Stimulated activated CD8-positive, alpha-beta memory T cell treated with anti-CD3 and anti-CD28 coated beads, Interleukin-2, amount 100 ng/mL, for 1 hour (primary cell): ENCODE measurements around the gene MPC1.

Source experiments
- DNase-seq, 2 donors: peaks; one replicate each; pipeline ENCODE4 v3.0.0-alpha.2; 2020; ENCODE audit warnings: low read depth in 2 of 2

MPC1 gene

DNA sequence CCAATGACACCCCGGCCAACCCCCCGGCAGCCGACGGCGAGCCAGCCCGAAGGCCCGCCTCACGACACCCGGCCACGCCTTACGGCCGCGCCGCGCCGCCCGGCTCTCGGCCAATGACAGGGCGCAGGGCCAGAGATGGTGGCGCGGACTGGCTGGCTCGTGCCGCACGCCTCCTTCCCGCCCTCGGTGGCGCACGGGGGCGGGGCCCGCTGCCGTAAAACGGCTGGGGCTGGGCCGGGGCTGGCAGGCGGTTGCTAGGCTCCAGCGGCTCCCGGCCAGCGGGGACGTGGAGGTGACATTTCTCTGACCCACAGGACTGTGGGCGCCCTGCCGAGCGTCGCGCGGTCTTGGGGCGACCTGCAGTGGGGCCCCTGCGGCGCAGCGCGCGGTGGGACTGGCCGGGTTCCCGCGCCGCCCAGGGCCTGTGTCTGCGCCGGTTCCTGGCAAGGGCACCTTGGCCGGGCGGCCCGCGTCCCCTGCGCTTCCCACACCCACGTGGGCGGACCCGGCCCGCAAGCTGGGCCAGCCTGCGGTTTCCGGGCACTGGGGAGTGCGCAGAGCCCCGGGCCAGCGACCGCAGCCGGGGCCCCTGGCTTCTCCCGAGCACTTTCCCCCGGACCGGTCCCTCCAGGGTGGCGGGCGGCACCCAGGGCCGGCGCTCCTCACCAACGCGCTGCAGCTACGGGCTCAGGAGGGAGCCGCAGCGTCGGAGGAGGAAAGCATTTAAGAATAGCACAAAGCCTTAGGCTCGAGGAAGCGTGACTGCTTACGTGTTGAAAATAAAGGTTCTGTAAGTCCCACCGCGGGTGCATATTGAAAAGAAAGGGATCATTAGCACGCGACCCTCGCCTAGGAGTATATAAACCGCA, at the start of gene MPC1:
TSS of gene MPC1 (minus strand) at position 8 of the 869 bp plus-strand sequence. CDS start 64 bp downstream, outside the sequence.
- DNase-seq: peak; percentile 86 to 88

DNA sequence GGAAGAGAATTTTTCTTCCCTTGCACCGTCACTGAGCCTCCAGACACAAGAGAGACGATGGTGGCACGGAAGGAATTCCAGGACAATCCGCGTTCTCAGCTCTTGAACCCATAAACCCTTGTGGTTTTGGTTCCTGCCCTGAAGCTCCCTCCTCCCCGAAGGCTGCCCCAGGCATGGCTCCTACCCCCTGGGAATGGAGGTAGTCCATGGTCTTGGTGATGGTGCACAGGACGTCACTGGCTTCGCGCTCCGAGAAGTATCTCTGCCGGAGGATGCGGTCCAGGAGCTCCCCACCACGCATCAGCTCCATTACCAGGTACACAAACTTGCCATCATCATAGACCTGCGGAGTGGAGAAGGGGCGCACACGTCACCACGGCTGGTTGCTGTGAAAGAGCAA, 47.5 kb upstream of the MPC1 start:
- no peak for DNase-seq

DNA sequence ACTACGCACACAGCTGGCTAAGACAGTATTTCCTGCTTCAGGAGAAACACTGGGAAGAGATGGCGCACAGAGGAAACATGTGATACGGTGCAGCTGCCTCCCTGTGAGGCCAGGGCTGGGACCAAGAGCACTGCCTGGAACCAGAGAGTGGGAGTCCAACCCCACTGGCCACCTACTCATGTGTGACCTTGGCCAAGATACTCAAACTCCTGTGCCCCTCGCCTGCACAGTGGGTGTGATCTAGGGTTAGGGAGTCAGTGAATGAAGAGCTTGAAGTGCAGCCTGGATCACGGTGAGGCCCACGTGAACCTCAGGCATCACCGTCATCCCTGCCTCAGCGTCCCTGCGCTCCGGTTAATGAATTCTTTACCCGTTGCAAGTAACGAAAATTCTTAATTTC, 41.7 kb upstream of the MPC1 start:
- no peak for DNase-seq

DNA sequence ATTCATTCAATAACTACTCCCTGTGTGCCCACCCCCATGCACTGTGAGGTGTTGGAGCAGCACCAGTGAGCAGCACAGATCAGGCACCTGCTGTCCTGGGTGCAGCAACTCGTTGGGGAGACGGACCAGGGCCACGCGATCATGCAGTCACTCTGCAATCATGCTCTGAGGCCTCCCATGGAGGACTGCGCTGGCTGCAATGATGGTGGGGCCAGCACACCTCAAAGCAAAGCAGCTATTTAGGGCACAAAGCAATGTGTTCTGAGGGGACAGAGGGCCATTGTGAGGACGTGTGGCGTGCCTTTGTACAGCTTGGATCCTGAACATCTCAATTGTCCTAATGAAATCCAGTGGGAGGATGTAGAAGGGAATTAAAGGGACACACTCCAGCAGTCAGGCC, 41.0 kb upstream of the MPC1 start:
- DNase-seq: no peak

DNA sequence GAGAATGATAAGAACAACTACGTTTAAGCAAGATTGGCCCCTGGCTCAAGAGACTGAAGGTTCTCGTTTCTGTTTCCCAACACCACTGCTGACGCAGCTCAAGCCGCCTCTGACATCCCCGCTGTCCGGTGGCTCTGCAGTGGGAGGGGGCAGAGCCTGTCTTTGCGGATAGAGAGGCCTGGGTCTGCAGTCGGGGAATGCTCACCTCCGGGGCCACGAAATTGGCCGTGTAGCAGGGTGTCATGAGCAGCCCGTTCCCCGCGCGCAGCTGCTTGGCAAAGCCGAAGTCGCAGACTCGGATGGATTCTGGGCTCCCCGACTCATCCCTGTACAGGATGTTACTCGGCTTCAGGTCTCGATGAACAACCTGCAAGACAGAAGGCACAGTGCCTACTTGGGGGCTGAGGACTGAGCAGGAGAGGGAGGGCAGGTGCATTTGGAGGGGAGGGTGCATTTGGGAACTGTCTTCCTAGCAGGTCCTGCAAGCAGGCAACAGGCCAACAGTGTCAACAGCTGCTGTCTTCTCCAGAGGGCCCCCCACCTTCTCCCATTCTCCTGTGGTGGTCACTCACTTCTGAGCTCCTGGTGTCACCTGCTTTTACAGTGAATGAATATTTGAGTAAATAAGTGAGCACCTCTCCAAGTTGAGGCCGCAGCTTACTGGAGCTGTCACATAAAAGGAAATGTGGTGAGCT, 40.5 kb upstream of the MPC1 start:
- no peak for DNase-seq

DNA sequence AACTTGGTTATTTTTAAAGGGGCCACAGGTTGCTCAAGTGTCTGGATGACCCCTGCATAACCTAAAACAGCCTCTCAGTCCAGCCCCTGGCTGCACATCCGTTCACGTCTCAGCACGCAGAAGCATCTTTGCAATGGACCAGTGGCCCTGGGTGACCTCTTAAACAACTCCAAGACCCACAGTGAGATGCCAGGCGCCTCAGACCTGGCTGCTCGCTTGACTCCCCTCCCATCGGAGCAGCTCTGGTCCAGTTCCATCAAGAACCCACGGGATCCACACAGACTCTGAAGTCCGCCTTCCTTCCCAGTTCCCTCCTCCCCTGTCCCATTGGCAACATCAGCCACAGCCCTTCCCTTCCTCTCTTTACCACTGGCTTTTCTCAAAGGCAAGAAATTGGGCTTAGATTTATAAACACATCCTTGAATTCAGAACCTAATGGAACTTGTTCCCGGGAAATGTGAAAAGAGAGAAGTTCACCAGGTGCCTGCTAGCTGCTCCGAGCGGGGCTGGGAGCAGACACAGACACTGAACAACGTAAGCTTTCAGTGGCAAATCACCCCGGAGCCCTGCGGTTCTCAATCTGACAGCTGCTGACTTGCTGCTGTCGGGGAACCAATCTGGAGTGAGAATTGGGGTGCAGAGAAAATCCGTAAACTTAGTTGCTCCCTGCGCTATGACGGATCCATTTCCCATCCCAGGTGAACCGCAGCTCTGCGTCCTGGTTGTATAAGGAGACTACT, 39.6 kb upstream of the MPC1 start:
- no peak for DNase-seq

DNA sequence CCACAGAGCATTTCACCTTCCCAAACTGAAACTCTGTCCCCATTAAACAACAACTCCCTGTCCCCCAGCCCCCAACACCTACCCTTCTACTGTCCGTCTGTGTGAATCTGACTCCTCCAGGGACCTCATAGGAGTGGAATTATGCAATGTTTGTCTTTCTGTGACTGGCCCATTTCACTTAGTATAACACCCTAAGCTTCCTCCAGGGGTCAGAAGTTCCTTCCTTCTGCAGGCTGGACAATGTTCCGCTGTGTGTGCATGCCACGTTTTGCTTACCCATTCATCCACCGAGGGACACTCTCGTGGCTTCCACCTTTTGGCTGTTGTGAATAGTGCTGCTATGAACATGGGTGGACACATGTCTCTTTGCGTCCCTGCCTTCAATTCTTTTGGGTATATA, 37.6 kb upstream of the MPC1 start:
- no peak for DNase-seq

DNA sequence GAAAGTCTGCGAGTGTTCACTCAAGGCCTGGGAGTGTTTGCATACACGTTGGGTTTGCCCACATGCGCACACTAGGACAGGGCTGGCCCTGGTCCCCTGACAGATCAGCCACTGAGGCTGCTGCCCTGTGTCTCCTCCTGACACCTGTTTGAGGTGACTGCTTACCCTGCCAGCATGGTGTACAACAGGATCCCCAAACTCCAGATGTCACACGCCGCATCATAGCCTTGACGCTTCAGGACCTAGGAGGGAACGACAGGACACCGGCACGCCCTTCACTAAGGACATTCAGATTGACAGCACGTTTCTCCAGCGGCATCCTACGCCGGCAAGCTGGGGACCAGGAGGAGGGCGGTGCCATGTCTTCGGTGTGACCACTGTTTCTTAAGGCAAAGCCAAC, 37.0 kb upstream of the MPC1 start:
- no peak for DNase-seq

DNA sequence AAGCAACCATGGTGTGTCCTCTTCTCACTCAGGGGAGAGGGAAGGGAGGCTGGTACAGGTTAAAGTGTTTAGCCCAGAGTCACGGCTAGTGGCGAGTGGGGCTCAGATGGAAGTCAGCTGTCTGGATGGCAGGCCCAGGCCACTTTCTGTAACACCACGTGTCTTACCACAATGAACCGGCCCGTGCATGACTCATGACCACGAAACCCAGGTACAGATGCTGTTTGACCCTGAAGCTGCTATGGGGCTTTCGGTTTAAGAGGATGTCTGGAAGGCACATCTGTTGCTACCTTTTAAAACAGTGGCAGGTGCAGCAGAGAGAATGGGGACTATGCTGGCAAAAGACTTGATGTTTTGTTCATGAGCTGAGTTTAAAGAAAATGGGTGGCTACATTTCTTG, 36.5 kb upstream of the MPC1 start:
- DNase-seq: peak; percentile 36 to 49

DNA sequence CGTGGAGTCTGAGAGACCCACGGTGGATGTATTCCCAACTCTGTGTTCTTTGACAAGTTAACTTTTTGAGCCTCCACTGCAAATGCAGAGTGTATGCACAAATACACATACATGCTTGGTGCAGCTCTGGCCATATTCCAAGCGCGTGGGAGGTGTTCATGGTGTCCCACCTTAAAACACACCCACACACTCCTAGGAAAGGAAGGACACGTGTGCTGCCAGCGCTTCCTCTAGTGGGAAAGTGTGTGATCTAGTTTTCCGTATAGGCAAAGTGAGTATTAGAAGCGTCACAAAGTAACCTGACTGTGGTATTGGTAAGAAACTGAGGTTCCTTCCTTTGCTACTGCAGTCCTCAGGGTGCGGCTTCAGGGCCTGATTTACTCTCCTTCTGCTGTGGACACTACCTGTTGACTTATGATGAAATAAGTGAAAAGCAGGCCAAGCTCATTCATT, 36.0 kb upstream of the MPC1 start:
- no peak for DNase-seq

DNA sequence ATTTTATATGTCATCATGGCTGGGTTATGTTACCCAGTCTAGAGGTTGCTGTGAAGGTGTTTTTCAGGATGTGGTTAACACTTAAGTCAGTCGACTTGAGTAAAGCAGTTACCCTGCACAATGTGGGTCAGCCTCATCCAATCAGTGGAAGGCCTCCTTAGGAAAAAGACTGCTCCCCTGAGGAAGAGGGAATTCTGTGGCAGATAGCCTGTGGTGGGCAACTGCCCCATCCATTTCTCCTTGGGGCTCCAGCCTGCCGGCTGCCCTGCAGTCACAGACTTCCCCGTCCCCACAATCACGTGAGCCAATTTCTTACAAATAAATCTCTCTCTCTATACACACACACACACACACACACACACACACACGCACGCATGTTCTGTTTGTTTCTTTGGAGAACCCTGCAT, 34.5 kb upstream of the MPC1 start:
- peak; percentile 23 to 29 for DNase-seq

DNA sequence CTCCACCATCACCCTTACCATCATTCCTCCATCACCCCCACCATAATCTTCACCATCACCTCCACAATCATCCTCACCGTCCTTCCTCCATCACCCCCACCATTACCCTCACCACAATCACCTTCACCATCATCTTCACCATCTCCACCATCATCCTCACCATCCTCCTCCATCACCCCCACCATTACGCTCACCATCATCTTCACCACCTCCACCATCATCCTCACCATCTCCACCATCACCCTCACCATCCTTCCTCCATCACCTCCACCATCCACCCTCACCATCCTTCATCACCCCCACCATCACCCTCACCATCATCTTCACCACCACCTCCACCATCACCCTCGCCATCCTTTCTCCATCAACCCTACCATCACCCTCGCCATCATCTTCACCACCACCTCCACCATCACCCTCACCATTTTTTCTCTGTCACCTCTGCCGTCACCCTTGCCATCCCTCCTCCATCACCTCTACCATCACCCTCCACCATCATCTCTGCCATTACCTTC, 33.1 kb upstream of the MPC1 start:
- no peak for DNase-seq

DNA sequence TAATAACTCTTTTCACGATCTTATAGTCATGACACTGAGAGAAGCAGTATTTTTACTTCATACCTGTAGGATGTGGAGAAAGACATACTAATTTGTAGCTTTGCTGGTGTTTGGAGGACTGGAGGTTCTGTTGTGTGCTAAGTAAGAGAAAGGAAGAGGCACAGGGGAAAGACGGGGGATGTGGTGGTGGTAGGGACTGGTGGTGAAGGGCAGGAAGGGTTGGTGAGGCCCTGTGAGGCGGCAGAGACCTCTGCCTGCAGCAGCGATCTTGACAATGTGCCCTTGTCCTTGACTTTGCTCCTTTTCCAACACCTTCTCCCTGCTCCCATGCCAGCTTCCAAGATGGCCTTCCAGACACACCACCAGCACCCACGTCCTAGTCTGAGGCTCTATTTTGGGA, 32.6 kb upstream of the MPC1 start:
- DNase-seq: no peak

DNA sequence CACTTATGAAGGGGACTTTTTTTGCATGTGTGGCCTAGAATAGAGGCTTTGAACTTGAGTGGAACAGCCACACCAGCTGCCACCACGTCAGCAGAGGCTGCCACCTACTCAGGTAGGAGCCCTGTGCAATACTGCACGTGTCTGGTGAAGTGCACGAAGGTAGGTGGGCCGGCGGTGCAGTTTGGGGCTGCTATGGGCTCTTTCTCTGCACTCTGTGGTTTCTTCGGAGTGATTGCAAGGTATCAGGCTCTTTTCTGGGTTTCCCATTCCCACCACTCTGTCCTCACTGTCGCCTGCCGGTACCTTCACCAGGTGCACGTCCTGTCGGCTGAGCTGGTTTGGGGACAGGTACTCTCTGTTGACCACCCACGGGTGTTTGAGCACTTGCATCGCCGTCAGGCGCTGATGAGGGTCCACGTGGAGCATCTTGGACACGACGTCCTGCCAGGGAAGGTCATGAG, 30.8 kb upstream of the MPC1 start:
- DNase-seq: no peak

DNA sequence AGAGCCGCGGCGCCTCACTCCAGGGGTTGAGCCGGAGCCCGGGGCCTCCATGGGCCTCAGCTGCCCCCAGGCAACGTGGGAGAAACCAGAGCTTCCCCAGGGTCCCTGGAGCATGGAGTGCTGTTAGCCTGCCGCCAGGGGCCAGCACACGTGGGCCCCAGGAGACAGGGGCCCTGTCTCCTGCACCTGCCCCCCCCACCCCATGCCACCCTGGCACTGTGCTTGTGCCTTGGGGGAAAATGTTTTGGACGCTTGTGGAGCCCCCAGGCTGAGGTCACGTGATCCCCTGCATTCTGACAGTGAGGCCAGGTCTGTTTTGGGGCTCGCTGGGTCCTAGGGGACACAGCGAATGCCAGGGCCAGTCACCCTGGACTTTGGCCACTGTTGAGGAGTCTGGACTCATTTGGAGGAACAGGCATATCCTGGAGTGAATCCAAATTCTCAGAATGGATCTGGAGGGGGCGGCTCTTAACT, 30.2 kb upstream of the MPC1 start:
- DNase-seq: no peak

DNA sequence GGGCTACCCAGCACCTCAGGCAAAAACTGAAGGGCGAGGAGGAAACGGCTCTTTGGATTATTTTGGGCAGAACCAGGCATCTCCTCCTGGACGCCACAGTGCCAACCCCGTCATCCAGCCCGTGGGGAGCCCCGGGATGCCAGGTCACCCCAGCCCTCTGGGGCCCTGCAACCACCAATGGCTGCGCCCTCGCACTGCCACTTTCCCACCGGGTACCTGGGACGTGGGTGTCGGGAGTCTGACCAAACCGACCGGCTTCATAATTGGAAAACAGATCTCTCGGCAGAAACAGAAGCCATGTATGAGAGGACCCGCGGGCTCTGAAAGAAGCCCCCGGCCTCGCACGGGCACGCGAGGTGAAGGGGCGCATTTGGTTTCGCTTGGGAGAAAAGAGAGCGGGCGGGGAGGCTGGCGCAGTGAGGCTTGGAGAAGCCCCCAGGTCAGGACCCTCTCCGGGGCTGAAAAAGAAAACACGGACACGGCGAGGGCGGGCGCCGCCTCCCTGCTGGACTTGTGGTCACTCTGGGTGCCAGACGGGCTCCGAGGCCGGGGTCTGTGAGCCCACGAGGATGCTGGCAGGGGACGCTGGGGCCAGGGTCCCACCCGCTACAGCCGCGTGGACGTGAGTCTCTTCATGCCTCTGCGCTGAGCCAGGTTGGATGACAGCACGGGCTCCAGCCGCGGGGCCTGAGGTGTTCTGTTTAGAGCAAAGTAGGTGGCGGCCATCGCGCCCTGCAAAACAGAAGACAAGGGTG, 29.6 kb upstream of the MPC1 start:
- DNase-seq: no peak

DNA sequence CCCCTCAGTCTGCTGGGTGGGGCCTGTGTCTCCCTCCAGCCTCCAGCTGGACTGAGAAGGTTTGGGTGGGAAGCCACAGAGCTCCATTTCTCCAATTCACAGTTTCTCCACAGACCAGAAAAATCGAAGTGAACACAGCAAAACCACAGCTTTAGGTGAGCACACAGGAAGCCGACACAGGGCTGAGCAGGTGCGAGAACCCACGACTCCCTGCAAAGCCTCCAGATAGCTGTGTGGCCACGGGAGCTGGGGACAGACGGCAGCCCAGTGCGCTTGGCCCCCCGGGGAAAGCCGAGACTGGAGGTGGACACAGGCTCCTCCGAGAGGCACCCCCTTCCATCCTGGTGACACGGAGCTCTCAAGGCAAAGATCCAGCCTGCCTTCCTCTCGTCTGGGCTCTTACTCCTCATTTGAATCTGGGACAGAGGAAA, 29.0 kb upstream of the MPC1 start:
- no peak for DNase-seq

DNA sequence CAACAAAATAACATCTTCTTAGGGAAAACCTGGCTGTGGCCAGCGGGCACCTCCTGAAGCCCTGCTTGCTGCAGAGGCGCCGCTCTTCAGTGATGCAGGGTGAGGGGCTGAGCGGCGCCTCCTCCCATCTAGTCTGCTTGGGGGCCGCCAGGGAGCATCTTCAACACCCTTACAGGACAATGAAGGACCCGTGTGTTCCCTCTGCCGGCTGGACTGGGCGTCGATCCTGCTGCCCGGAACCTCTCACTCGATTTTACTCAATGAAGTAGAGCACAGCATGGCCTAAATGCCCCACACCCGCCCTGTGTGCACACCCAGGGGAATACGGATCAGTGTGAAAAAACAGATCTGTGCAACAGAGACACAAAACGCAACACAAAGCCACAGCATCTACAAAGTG, 28.5 kb upstream of the MPC1 start:
- DNase-seq: no peak

DNA sequence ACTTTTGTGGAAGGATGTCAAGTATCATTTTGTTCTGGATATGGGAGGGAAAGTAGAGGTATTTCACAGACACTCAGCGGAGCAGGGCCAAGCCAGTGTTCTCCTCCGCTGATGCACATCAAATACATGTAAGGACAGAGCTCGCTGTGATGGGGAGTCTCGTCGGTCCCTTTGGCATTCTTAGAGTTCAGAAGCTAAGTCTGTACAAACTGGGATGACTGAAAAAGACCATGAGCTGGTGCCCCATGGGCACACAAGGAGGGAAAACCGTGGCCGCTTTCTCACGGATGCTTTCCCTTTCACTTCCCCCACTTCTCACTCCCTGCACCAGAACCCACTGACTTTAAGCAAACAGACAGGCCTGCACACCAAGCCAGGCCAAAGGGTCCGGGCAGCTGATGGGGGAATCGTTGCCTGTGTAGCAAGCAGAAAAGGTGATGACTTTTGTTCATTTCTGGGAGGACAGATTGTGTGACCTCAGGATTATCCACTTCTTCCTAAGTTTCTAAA, 27.7 kb upstream of the MPC1 start:
- DNase-seq: no peak

DNA sequence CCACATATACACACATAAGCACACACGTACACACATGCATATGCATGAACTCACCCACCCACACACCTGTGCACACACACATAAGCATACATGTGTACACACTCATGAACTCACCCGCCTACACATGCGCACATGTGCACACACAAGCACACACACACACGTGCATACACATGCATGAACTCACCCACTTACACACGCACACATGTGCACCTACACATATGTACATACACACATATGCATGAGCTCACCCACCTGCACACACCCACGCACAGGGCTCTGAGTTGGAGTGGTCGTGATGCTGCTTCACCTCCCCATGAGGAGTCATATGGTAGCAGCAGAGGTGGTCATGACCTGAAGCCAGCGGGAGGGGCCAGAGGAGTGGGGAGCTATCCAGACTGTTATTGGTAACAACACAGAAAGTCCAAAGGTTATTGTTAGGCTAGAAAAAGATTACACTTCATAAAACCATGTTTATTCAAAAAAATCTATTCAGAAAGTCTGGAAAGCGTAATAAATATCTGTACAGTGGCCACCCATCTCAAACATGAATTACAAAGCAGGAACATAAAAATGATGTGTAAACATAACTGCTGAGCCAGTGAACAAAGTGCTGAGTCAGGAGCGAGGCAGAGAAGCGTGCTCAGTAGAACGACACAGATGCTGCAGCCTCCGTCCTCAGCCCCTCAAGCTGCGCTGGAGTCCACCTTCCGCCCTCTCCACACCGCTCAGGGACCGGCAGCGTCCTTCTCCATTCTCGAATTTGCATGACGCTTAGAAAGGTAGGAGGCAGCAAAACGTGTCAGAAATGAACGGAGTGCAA, 26.4 kb upstream of the MPC1 start:
- no peak for DNase-seq
